Neuronal stem cell (in vitro differentiated cells): ENCODE results near the gene SLC25A22.

Source experiments
- DNase-seq: peaks from one replicate; pipeline ENCODE4 v3.0.0-alpha.2; 2013; ENCODE audit warnings: low spot score
- H2AFZ ChIP-seq: one replicate; pipeline ENCODE4 v1.6.1; 2013; ENCODE audit warnings: mild to moderate bottlenecking, low read length, inconsistent platforms
- H2AK5ac ChIP-seq: 2 replicates; pipeline ENCODE4 v1.6.1; 2013; ENCODE audit warnings: low read depth, mild to moderate bottlenecking, inconsistent platforms, low read length, moderate library complexity, mixed read lengths
- H2BK120ac ChIP-seq: 2 replicates; pipeline ENCODE4 v1.6.1; 2013; ENCODE audit warnings: low read depth, mild to moderate bottlenecking, inconsistent platforms, low read length, moderate library complexity, mixed read lengths
- H2BK12ac ChIP-seq: one replicate; pipeline ENCODE4 v1.6.1; 2013; ENCODE audit warnings: low read length, inconsistent platforms
- H2BK15ac ChIP-seq: 2 replicates; pipeline ENCODE4 v1.6.1; 2013; ENCODE audit warnings: mild to moderate bottlenecking, low read length, inconsistent platforms, mixed read lengths
- H2BK5ac ChIP-seq: one replicate; pipeline ENCODE4 v1.6.1; 2013; ENCODE audit warnings: inconsistent platforms, mild to moderate bottlenecking, low read length, moderate library complexity
- H3K14ac ChIP-seq: one replicate; pipeline ENCODE4 v1.6.1; 2013; ENCODE audit warnings: low read length, inconsistent platforms
- H3K18ac ChIP-seq: 2 replicates; pipeline ENCODE4 v1.6.1; 2013; ENCODE audit warnings: low read length, inconsistent platforms
- H3K23ac ChIP-seq: 2 replicates; pipeline ENCODE4 v1.6.1; 2013; ENCODE audit warnings: low read depth, mild to moderate bottlenecking, mixed read lengths, low read length, inconsistent platforms; ENCODE audit not compliant: poor library complexity
- H3K27ac ChIP-seq: replicated peaks from 3 replicates; pipeline ENCODE4 v1.5.1; 2013; ENCODE audit warnings: low read length, inconsistent platforms
- H3K27me3 ChIP-seq, 3 experiments: 2 replicates each; pipeline ENCODE4 v1.6.1; 2013; ENCODE audit warnings: low read length in 3 of 3, mild to moderate bottlenecking in 2 of 3, inconsistent platforms in 1 of 3, low read depth in 1 of 3, mixed read lengths in 1 of 3, moderate library complexity in 1 of 3; ENCODE audit not compliant: control insufficient read depth in 3 of 3, insufficient read depth in 3 of 3
- H3K36me3 ChIP-seq, 2 donors: replicated peaks in 1 of 2; 2 replicates each; pipeline ENCODE4 v1.6.1; 2013; ENCODE audit warnings: low read length in 2 of 2; ENCODE audit not compliant: control insufficient read depth in 2 of 2, insufficient read depth in 2 of 2
- H3K4ac ChIP-seq: 2 replicates; pipeline ENCODE4 v1.6.1; 2013; ENCODE audit warnings: inconsistent platforms, mild to moderate bottlenecking, low read length, moderate library complexity
- H3K4me1 ChIP-seq, 2 donors: 1 replicate in 1 of 2; 2 replicates in 1 of 2; pipeline ENCODE4 v1.6.1; 2013; ENCODE audit warnings: low read length in 2 of 2, low read depth in 1 of 2; ENCODE audit not compliant: control insufficient read depth in 2 of 2, insufficient read depth in 1 of 2
- H3K4me2 ChIP-seq: one replicate; pipeline ENCODE4 v1.6.1; 2013; ENCODE audit warnings: mild to moderate bottlenecking, low read length, inconsistent platforms; ENCODE audit not compliant: insufficient read depth, poor library complexity, severe bottlenecking
- H3K4me3 ChIP-seq, 2 donors: 2 replicates each; pipeline ENCODE4 v1.5.1; 2013; ENCODE audit warnings: low read length in 2 of 2, mild to moderate bottlenecking in 2 of 2, inconsistent platforms in 1 of 2, moderate library complexity in 1 of 2
- H3K79me1 ChIP-seq: one replicate; pipeline ENCODE4 v1.6.1; 2013; ENCODE audit warnings: low read depth, mild to moderate bottlenecking, inconsistent platforms, low read length, moderate library complexity
- H3K9ac ChIP-seq: one replicate; pipeline ENCODE4 v1.6.1; 2013; ENCODE audit warnings: mild to moderate bottlenecking, low read depth, low read length, inconsistent platforms; ENCODE audit not compliant: poor library complexity
- H3K9me3 ChIP-seq, 2 donors: replicated peaks in 1 of 2; 2 replicates each; pipeline versions ENCODE3 to v1.6.1; 2013; ENCODE audit warnings: low read length in 2 of 2, mild to moderate bottlenecking in 2 of 2, inconsistent platforms in 1 of 2, low read depth in 1 of 2, mixed read lengths in 1 of 2, moderate library complexity in 1 of 2; ENCODE audit not compliant: control insufficient read depth in 2 of 2, insufficient read depth in 1 of 2
- H4K8ac ChIP-seq: one replicate; pipeline ENCODE4 v1.6.1; 2013; ENCODE audit warnings: low read depth, mild to moderate bottlenecking, inconsistent platforms, low read length, moderate library complexity
- H4K91ac ChIP-seq: one replicate; pipeline ENCODE4 v1.6.1; 2013; ENCODE audit warnings: low read length, low read depth, mild to moderate bottlenecking, inconsistent platforms; ENCODE audit not compliant: poor library complexity
- WGBS, 2 donors: extraction: QIAGEN DNeasy Blood & Tissue Kit; methylation state at CpG; one replicate each; pipeline ENCODE4 v1.1.7; 2013; ENCODE audit warnings: missing lambda C conversion rate in 2 of 2, mixed read lengths in 1 of 2; ENCODE audit not compliant: insufficient read length in 2 of 2, insufficient replicate concordance in 1 of 2; ENCODE audit errors: extremely low coverage in 2 of 2; 5-methylcytosine and 5-hydroxymethylcytosine counted together

Gene SLC25A22

GRCh38 chr11:838441-839279 lies 40.6 kb upstream of the SLC25A22 start:
- Histone ChIP-seq H2BK5ac (no peak overlapping the region), H3K9me3 (no peaks in the 10 kb centered on the region), H4K91ac (no peak overlapping the region), H3K18ac (no peak overlapping the region), H3K23ac (peak overlapping the region; percentile 65), H3K14ac (peak overlapping the region; percentile 21), H3K79me1 (peaks cover 38% of the 10 kb centered on the region), H2BK120ac (no peak overlapping the region), H3K4ac (peak overlapping the region; percentile 37), H3K4me1 (peaks cover 11 to 13% of the 10 kb centered on the region in 2 donors), H3K4me2 (no peak overlapping the region), H3K4me3 (no peak overlapping the region), H2BK12ac (no peak overlapping the region), H2AFZ (no peak overlapping the region), H3K9ac (peak overlapping the region; percentile 77), H3K27ac (no peak overlapping the region), H3K27me3 (no peaks in the 10 kb centered on the region), H2BK15ac (no peak overlapping the region), H3K36me3 (peaks cover 48 to 62% of the 10 kb centered on the region in 2 donors), H4K8ac (no peak overlapping the region), H2AK5ac (no peak overlapping the region)
- WGBS, 2 donors, result no CpG with 5 or more reads among the region's 17 CpGs
- DNase-seq, result no peak

DNA sequence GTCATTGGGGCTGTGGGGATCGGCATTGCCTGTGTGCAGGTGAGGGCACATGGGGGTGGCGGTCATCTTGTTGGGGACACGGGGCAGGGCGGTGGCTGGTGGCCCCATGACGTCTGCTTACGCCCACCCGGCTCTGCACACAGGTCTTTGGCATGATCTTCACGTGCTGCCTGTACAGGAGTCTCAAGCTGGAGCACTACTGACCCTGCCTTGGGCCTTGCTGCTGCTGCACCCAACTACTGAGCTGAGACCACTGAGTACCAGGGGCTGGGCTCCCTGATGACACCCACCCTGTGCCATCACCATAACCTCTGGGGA lies 39.9 kb upstream of the SLC25A22 start:
- Histone ChIP-seq H3K4ac (no peak overlapping the region), H3K9me3 (no peaks in the 10 kb centered on the region), H2BK15ac (no peak overlapping the region), H4K91ac (no peak overlapping the region), H3K79me1 (peaks cover 42% of the 10 kb centered on the region), H3K4me3 (no peak overlapping the region), H2BK120ac (no peak overlapping the region), H2BK5ac (no peak overlapping the region), H2AK5ac (no peak overlapping the region), H2AFZ (no peak overlapping the region), H3K27me3 (no peaks in the 10 kb centered on the region), H3K4me1 (peaks cover 13 to 14% of the 10 kb centered on the region in 2 donors), H3K23ac (peak overlapping the region; percentile 65), H3K14ac (no peak overlapping the region), H4K8ac (peak overlapping the region; percentile 65), H3K36me3 (peaks cover 48 to 62% of the 10 kb centered on the region in 2 donors), H3K27ac (no peak overlapping the region), H3K4me2 (no peak overlapping the region), H3K9ac (peak overlapping the region; percentile 30), H2BK12ac (no peak overlapping the region), H3K18ac (no peak overlapping the region)
- no CpG with 5 or more reads among the region's 8 CpGs for WGBS, 2 donors
- DNase-seq, result no peak

- no peak overlapping the region for H2AFZ ChIP-seq
- no peak overlapping the region for H3K4me2 ChIP-seq
- no CpG with 5 or more reads among the region's 22 CpGs for WGBS, 2 donors
- H2BK5ac ChIP-seq, result peak overlapping the region; percentile 13
- peak overlapping the region; percentile 65 for H4K8ac ChIP-seq
- no peak overlapping the region for H2BK12ac ChIP-seq
- H3K79me1 ChIP-seq, result peaks cover 42% of the 10 kb centered on the region
- no peak for DNase-seq
- H3K27me3 ChIP-seq, result no peaks in the 10 kb centered on the region
- no peak overlapping the region for H3K4ac ChIP-seq
- no peak overlapping the region for H3K4me3 ChIP-seq
- peak overlapping the region; percentile 85 for H3K23ac ChIP-seq
- H2BK15ac ChIP-seq, result no peak overlapping the region
- no peak overlapping the region for H3K14ac ChIP-seq
- no peaks in the 10 kb centered on the region for H3K9me3 ChIP-seq
- peak overlapping the region; percentile 30 for H3K9ac ChIP-seq
- no peak overlapping the region for H4K91ac ChIP-seq
- H3K36me3 ChIP-seq, result peaks cover 48 to 62% of the 10 kb centered on the region in 2 donors
- H2BK120ac ChIP-seq, result no peak overlapping the region
- peaks cover 13 to 17% of the 10 kb centered on the region in 2 donors for H3K4me1 ChIP-seq
- peak overlapping the region; percentile 35 for H2AK5ac ChIP-seq
- no peak overlapping the region for H3K18ac ChIP-seq
- no peak overlapping the region for H3K27ac ChIP-seq
Measured at GRCh38 chr11:837189-837989, 39.3 kb upstream of the SLC25A22 start.

GRCh38 chr11:836700-837099 lies 38.6 kb upstream of the SLC25A22 start:
- Histone ChIP-seq H2BK120ac (no peak overlapping the region), H3K9me3 (peaks cover 0 to 3% of the 10 kb centered on the region in 2 donors), H3K23ac (peak overlapping the region; percentile 85), H2BK12ac (no peak overlapping the region), H4K8ac (no peak overlapping the region), H2BK5ac (peak overlapping the region; percentile 13), H2AFZ (no peak overlapping the region), H3K4me3 (no peak overlapping the region), H3K27ac (no peak overlapping the region), H3K4ac (no peak overlapping the region), H3K36me3 (peaks cover 48 to 62% of the 10 kb centered on the region in 2 donors), H4K91ac (no peak overlapping the region), H2BK15ac (no peak overlapping the region), H3K79me1 (peaks cover 36% of the 10 kb centered on the region), H3K14ac (no peak overlapping the region), H3K9ac (no peak overlapping the region), H3K4me2 (peak overlapping the region; percentile 18), H3K4me1 (peaks cover 20 to 24% of the 10 kb centered on the region in 2 donors), H3K18ac (no peak overlapping the region), H3K27me3 (peaks cover 0 to 6% (median 4%) of the 10 kb centered on the region in 3 experiments), H2AK5ac (peak overlapping the region; percentile 35)
- no CpG with 5 or more reads among the region's 9 CpGs for WGBS, 2 donors
- no peak for DNase-seq
